ENCODE results near the gene ZNF697.
"Not testable (repeated sequence)": the region's sequence is repeated elsewhere in the genome, so short reads cannot be mapped to it uniquely, and the experiment has no call there.

The ZNF697 gene

DNA sequence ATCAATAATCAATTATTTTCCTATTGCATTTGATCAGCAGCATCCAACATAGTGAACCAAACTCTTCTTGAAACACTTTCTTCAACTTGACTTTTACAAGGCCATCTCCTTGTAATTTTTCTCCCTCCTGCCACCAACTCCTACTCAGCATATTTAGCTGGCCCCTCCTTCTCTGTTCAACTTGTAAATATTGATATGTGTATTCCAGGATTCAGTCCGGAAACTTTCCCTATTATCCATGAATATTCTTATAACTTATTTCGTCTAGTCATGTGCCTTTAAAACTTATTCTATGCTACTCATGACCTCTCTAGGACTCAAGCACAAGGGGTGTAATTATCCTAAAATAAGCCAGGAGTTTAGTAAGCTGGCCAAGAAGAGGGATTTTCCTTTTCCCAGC, 52.9 kb downstream of the ZNF697 start:
- DNase-seq = no peak

DNA sequence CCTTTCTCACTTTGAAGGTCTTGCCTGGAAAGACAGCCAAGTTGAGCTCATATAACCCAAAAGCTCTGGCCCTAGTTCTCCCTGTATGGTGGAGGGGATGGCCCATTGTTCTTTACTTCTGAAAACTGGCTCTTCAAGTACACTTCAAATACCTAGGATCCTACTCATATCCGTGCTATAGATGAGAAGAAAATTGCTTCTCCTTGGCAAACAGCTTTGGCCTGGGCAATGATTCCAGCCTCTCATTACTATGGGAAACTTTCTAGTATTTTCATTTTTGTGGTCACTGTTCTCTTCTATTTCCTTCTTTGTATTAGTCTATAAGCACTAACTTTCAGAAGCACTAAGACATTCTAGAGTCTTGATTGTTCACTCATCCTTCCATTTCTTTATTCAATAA, 53.7 kb downstream of the ZNF697 start:
- DNase-seq = no peak

DNA sequence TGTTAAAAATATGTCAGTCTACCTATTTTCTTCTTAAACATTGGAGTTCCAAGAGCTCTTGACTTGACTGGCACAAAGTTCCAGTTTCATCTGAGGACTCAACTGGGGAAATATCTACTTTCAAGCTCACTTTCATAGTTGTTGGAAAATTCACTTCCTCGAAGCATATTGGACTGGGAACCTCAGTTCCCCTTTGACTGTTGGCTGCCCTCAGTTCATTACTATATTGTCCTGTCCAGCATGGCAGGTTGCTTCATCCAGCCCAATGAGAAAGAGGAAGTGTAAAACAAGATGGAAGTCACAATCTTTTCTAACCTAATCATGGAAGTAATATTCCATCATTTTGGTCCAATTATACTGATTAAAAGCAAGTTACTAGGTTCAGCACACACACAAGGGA, 54.3 kb downstream of the ZNF697 start:
- DNase-seq = no peak

DNA sequence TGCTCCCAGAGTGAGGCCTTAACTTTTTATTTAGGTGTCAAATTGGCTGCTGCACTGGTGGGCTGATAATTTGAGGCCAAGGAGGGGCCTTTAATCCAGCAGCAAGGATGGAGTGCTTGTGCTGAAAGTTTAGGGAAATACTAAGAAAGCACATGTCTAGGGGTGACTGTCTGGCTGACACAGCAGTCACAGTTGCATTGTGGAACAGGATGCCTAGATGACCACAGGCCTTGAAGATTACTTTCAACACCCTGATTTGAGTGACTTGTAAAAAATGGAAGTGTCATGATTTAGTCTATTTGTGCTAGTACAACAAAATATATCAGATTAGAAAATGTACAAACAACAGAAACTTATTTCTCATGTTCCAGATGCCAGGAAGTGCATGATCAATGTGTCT, 57.7 kb downstream of the ZNF697 start:
- no peak for DNase-seq

DNA sequence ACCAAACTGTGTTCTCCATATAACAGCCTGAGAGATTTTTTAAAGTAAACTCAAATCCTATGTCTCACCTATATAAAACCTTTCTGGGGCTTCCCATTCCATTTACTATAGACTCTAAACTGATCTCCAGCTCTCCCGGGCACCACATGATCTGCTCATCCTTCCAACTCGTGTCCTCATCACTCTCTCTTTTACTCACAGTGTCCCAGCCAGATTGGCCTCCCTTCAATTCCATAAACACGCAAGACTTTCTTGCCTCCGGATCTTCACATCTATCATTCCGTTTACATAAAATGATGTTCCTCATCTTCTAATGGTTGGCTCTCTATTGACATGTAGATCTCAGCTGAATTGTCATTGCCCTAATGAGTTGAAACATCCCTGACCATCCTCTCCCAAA, 59.4 kb downstream of the ZNF697 start:
- DNase-seq = no peak

DNA sequence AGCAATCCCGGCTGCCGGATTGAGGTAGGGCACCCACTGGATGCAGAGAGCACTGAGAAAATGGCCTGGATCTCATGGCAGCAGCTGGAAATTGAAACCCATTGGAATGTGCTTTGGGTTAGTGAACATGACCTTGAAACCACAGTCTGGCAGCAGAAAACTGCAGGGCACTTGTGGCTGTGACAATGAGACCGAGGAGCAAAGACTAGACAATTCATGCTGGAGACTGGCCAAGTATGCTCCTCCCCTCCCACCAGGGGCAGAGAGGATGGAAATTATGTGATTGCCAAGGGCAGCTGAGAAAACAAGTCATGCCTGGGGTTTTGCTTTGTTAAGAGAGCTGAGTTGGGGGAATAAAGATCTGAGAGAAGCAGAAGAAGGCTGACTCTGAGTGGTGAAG, 60.7 kb downstream of the ZNF697 start:
- DNase-seq = no peak

DNA sequence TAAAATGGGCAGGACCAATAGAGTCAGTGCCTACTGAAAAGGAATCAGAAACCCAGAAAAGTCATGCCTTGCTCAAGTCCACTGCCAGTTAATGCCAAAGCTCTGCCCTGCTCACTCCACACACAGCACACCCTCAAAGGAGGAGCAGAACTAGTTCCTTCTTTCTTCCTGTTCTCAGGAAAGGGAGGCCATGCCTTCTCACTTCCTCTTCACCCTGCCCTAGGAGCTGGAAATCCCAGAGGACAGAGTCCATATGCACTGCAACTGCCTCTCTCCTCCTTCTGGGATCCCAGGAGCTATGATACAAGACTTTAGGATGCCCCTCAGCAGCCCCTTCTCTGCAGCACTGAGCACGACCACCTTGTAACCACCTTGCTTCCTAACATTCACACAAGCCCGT, 62.3 kb downstream of the ZNF697 start:
- not testable (repeated sequence) for DNase-seq

DNA sequence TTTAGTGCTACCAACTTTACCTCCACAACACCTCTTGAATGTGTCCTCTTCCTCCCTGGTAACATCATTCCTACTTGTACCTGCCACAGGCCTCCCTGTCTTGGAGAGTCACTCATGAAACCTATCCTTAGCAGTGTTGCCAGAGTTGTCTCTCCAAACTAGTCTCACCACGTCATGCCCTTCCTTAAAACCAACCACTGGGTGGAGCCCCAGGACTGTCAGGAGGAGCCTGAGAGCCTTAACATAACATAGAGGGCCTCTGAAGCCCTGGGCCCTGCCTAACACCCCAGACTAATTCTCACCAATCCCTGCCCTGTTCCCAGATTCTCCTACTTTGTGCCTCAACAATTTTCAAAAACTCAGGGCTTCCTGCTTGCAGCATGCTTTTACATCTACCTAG, 65.3 kb downstream of the ZNF697 start:
- no peak for DNase-seq

DNA sequence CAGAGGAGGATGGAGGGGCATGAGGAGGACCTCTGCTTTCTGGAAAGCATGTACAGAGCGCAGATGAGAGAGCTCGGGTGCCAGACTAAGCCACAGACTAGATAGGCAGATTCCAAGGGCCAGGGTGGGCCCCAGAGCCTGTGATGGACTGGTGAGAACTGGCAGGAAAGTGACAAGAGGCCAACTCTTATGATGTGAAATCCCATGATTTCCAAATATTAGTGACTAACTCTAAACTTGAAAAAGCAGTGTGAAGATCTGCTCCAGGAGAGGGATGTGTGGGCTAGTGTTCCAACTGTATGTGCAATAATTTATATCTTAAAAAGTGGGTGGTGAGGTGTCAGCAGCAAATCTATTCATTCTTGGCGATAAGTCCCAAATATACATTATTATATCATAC, 67.0 kb downstream of the ZNF697 start:
- DNase-seq = not testable (repeated sequence)

DNA sequence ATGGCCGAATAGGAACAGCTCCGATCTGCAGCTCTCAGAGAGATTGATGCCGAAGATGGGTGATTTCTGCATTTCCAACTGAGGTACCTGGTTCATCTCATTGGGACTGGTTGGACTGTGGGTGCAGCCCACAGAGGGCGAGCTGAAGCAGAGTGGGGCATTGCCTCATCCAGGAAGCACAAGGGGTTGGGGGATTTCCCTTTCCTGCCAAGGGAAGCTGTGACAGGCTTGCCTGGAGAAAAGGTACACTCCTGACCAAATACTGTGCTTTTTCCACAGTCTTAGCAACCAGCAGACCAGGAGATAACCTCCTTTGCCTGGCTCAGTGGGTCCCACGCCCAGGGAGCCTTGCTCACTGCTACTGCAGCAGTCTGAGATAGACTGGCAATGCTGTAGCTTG, 74.2 kb downstream of the ZNF697 start:
- no peak for DNase-seq

DNA sequence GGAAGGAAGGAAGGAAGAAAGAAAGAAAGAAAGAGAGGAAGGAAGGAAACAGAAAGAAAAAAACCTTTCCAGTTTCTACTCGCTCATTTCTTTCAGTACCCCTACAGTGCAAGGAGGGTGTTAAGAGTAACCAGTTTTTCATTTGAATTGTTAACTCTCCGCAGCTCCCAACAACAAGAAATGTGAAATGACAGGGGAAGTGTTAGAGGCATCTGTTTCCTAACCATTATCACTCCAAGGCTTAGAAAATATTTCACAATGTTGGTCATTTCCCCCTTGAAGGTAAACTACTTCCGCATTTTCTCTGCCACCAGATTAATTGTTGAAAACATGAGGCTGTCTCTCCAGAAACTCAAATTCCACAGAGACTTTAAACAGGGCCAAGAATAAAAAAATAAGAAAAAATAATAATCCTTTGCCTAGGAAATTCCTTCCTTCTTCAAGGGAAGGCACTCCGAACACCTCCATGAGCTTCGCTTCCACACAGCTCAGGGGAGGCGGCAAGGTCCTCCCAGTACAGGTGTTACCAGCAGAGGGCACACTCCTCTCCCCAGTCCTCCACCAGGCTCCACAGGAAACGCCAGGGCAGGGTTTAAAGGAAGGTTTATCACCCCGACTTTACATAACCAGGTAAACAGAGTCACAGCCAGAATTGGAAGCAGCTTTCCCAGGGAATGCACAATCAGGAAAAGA, 78.0 kb downstream of the ZNF697 start:
- DNase-seq = not testable (repeated sequence)
